CD4-positive, alpha-beta T cell treated with Interleukin-1 beta for 1 hour (primary cell): Measurements from ENCODE around the gene RDX.

ENCODE experiments used
- DNase-seq, 2 donors: peaks; one replicate each; pipeline ENCODE4 v3.0.0-alpha.2; 2020 to 2022

The RDX gene

GRCh38 chr11:110262072-110262403 lies 34.4 kb downstream of the RDX start:
- no peak for DNase-seq

- DNase-seq = no peak
Measured at GRCh38 chr11:110261195-110262071, 35.0 kb downstream of the RDX start.

DNA sequence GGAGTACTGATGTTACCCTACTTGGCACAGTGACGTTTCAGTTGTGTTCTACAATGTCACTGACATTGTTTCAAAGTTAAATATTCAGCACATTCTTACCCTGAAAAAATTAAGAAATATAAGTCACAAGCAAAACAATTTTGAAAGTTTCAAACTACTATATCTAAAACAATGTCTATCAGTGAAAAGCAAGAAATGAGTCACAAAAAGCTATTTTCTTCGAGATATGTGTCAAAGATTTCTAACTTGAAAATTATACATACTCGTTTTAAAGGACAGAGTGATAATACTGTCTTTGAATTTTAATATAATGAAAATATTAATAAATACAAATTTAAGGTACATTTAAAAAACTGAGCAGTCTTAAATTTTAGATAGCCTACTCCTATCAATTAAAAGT lies 42.9 kb downstream of the RDX start:
- no peak for DNase-seq

- DNase-seq = no peak
Measured at GRCh38 chr11:110251836-110252235, 44.6 kb downstream of the RDX start.

GRCh38 chr11:110250168-110250567 lies 46.2 kb downstream of the RDX start:
- DNase-seq = no peak

- no peak for DNase-seq
Measured at GRCh38 chr11:110249766-110250165, 46.6 kb downstream of the RDX start.

DNA sequence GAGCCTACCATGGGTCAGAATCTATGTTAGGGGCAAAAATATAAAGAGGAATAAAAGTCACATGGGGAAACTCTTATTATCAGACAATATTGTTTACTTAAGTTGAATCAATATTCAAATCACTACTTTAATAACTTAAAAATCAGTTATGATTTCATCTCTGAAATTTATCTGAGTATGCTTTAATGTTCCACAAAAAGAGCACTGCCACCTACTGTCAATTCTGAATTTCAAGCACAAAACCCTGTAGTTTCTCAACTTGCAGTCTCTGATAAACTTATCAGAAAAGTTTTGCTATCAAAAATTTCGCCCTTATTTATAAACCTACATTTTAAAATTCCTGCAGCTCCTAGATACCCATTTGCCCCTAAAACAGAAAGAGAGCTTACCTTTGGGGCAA lies 47.3 kb downstream of the RDX start:
- DNase-seq = no peak

- no peak for DNase-seq
Measured at GRCh38 chr11:110243791-110244190, 52.6 kb downstream of the RDX start.

GRCh38 chr11:110242746-110243145 lies 53.7 kb downstream of the RDX start:
- DNase-seq = no peak

- no peak for DNase-seq
Measured at GRCh38 chr11:110242188-110242587, 54.2 kb downstream of the RDX start.

- no peak for DNase-seq
Measured at GRCh38 chr11:110235966-110236365, 60.4 kb downstream of the RDX start.

DNA sequence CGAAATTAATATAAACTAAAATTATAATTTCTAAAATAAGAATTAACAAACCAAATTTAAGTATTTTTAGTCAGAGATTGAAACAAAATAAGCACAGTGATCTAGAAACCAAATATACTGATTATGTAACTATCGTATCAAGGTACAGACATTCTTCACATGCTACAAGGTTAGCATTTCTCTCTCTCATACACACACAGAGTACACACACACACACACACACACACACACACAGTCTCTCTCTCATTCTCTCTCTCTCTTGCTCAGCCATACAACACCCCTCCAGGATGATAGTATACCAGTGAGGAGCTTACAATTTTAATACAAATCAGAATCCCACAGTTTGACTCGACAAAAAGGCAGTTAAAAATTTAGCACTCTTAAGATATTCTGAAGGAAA lies 66.0 kb downstream of the RDX start:
- DNase-seq = no peak

DNA sequence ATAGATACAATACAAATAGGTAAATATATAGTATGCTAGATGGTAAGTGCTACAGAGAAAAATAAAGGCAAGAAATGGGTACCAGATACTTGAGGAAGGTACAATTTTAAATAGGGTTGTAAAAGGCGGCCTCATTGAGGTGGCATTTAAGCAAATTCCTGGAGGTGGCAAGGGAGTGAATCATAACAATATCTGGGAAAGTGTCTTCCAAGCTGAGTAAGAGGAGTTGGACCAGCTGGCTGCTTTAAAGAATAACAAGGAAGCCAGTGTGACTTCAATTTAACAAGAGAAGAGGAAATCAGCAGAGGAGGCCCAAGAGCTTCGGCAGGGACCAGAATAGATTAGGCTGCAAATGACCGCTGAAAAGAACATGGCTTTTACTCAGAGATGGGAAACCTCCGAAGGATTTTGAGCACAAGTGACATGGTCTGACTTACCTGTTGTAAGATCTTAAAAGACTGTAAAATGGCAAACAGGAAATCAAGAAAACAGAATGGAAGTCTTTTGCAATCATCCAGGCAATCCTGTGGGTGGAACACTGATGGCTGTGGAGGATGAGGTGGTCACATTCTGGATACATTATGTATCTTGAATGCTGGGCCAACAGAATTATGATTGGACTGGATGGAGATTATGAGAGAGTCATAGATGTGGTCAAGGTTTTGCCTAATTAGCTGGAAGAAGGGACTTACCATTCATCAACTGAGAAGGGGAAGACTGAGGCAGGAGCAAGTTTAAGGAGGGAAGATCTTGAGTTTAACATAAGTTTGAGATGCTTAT lies 77.2 kb downstream of the RDX start:
- no peak for DNase-seq

DNA sequence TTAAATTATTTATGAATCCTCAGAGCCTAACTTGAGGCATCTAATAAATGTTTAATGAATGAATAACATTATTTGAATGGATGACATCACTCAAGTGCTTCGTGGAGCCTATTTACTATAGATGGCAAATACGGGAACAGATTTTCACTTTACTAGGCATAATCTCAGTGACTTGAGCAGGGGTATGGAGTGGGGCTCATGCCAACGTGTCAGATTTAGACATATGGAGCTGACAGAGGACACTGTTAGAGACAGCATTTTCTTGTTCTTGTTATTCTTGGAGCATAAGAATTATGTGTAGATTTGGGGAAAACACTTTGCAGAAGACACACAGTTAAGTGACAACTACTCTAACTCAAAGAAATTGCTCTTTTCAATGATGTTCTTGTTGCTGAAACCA lies 78.5 kb downstream of the RDX start:
- DNase-seq = no peak

DNA sequence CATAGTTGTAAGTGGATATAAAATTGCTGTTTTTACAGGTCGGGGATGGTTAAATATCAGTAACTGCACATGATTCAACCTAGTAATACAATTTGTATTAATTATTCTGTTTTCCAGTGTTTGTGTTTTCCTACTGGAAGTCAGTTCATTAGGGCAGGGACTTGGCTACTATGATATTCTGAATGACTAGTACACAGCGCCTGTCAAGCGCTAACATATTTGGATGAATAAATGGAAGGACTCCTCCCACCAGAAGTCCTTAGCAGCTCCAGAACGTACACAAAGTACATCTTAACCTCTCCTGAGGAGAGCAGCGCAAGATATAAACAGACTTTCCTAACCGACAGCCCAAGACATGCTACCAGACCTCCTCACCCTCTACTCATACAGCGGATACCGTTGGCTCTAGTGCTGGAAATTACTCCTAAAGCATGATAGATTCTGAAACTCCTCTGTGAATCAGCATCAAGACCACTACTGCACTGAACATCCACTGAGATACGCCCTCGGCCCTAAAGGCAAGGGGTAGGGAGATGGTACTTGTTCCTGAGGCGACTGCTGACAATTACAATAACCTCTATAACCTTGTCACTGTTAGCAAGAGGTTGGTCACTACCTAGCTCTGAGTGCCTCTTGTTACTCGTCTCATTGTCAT lies 79.1 kb downstream of the RDX start:
- DNase-seq = no peak

GRCh38 chr11:110209313-110209694 lies 87.1 kb downstream of the RDX start:
- peak in 1 of 2 donors; percentile 8 for DNase-seq

DNA sequence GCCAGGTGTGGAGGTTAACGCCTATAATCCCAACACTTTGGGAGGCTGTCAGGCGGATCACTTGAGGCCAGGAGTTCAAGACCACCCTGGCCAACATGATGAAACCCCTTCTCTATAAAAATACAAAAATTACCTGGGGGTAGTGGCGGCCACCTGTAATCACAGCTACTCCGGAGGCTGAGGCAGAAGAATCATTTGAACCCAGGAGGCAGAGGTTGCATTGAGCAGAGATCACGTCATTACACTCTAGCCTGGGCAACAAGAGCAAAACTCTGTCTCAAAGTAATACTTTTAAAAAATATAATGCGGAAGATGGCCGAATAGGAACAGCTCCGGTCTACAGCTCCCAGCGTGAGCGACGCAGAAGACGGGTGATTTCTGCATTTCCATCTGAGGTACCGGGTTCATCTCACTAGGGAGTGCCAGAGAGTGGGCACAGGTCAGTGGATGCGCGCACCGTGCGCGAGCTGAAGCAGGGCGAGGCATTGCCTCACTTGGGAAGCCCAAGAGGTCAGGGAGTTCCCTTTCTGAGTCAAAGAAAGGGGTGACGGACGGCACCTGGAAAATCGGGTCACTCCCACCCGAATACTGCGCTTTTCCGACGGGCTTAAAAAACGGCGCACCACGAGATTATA lies 87.6 kb downstream of the RDX start:
- peak; percentile 16 to 17 for DNase-seq

DNA sequence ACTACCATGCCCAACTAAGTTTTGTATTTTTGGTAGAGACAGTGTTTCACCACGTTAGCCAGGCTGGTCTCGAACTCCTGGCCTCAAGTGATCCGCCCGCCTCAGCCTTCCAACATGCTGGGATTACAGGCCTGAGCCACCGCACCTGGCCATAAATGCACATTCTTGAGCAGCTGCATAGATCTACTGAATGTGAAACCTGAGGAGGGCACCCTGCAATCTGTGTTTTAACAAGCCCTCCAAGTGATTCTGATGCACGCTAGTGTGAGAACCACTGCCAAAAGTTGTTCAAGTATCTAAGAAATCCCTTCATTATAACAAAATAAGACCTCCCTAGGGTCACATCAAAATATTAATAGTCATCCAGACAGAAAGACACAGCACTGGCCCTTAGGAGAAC lies 89.3 kb downstream of the RDX start:
- DNase-seq = no peak

DNA sequence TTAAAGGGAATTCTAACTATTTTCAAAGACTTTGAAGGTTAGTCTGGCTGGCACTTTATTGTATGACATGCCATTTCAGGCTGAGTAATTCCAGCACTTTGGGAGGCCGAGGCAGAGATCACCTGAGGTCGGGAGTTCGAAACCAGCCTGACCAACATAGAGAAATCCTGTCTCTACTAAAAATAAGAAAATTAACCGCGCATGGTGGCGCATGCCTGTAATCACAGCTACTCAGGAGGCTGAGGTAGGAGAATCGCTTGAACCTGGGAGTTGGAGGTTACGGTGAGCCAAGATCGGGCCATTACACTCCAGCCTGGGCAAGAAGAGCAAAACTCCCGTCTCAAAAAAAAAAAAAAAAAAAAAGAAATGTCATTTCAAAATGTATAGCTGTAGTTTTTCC lies 95.6 kb downstream of the RDX start:
- no peak for DNase-seq

GRCh38 chr11:110200241-110200640 lies 96.2 kb downstream of the RDX start:
- no peak for DNase-seq

DNA sequence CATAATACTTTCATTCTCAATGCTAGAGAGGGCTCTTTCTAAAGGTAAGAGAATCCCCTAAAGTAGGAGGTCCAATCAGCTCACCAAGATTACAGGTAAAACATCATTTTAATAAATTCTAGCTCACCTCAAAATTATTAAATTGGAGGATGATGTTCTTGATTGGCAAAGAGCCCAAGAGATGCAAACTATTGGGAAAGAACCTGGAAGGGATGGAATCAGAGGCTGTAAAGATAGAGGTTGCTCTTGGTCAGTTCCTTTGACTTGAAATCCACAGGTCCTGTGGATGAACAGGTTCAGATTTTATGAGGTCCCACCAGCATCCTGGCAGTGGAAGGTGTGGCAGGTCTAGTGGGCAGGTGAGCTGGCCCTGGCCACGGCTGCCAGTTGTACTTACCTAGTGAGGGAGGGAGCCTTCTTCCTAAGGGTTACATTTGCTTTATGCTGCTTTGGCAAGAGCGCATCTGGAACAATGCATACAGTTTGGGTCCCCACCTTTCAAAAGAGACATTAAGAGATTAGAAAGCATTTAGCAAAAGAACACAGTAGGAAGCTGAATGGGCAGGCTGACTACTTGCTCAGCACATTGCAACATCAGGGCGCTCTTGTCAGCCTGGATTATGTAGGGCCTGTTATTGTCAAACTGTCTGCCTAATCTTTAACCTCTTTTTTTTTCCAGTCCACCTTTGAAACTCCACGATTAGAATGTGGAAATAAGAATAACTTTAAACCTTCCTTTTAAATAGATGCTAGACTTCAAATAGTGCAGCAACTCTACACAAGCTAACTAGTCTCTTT lies 97.0 kb downstream of the RDX start:
- DNase-seq = no peak

GRCh38 chr11:110198031-110198729 lies 98.2 kb downstream of the RDX start:
- DNase-seq = no peak
